ENCODE data around the gene SLC12A4. TPM values are rescaled to one million over a fixed set of nuclear protein-coding genes. Genes with fewer than 3 reads are reported as not detected.

The SLC12A4 gene
- total and polyA plus RNA-seq, 2 experiments from 2014 or later: 19.9 to 53.0 TPM

GRCh38 chr16:67946966-67947558 is 21.4 kb downstream of the SLC12A4 start (continued):
- no peak for TF ChIP-seq CTCF (conservative IDR thresholded peaks at IDR 0.05; ENCODE audit: low read depth in 2 of 2)
- no peak for TF ChIP-seq STAT1 (IDR thresholded peaks at IDR 0.05; ENCODE audit: unreplicated experiment)
- TF ChIP-seq ZNF114 (CRISPR knock-in tag; IDR thresholded peaks at IDR 0.05): no peak
- no peak for TF ChIP-seq JUNB (IDR thresholded peaks at IDR 0.05; ENCODE audit: unreplicated experiment)
- no peak for TF ChIP-seq ZNF331 (CRISPR knock-in tag; IDR thresholded peaks at IDR 0.05; ENCODE audit: low read depth)
- no peak for TF ChIP-seq EZH2phosphoT487 (IDR thresholded peaks at IDR 0.05; ENCODE audit: unreplicated experiment)
- TF ChIP-seq NANOG (IDR thresholded peaks at IDR 0.05; ENCODE audit: borderline replicate concordance): no peak
- TF ChIP-seq, protein P1, sequence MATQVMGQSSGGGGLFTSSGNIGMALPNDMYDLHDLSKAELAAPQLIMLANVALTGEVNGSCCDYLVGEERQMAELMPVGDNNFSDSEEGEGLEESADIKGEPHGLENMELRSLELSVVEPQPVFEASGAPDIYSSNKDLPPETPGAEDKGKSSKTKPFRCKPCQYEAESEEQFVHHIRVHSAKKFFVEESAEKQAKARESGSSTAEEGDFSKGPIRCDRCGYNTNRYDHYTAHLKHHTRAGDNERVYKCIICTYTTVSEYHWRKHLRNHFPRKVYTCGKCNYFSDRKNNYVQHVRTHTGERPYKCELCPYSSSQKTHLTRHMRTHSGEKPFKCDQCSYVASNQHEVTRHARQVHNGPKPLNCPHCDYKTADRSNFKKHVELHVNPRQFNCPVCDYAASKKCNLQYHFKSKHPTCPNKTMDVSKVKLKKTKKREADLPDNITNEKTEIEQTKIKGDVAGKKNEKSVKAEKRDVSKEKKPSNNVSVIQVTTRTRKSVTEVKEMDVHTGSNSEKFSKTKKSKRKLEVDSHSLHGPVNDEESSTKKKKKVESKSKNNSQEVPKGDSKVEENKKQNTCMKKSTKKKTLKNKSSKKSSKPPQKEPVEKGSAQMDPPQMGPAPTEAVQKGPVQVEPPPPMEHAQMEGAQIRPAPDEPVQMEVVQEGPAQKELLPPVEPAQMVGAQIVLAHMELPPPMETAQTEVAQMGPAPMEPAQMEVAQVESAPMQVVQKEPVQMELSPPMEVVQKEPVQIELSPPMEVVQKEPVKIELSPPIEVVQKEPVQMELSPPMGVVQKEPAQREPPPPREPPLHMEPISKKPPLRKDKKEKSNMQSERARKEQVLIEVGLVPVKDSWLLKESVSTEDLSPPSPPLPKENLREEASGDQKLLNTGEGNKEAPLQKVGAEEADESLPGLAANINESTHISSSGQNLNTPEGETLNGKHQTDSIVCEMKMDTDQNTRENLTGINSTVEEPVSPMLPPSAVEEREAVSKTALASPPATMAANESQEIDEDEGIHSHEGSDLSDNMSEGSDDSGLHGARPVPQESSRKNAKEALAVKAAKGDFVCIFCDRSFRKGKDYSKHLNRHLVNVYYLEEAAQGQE (IDR thresholded peaks at IDR 0.05; ENCODE audit: unreplicated experiment): no peak
- TF ChIP-seq CREB1 (CRISPR knock-in tag; IDR thresholded peaks at IDR 0.05; ENCODE audit: low read depth): no peak

DNA sequence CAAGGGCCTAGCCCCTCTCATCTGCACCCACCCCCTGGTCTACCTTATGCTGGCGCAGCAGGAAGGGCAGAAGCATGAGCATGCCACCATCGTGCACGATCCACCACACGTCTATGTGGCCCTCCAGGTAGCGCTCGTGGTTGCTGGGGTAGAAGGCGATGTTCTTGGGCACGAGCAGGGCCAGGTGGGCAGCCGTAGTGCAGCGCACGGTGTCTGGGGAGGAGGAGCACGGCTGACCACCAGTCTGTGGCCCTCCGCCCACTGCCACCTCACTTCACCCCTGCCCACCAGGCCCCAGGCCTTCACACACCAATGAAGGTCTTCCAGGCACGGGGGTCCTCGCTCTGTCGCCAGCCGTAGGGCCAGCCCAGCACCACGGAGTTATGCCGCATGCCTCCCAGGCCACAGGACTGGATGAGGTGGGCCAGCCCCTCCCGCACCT is 22.3 kb downstream of the SLC12A4 start:
- Histone ChIP-seq H3K79me2 (replicated peaks; ENCODE audit: insufficient read depth) (no peaks in the 10 kb centered on the region), H3K27ac (ENCODE audit: low read depth) (no peak overlapping the region), H3K4me2 (no peak overlapping the region), H3K36me3 (ENCODE audit: insufficient read depth) (peaks cover 16% of the 10 kb centered on the region; the same call in 1 of the 2 replicates), H3K9me2 (ENCODE audit: insufficient read depth) (no peaks in the 10 kb centered on the region), H3K4me1 (ENCODE audit: insufficient read depth) (no peaks in the 10 kb centered on the region), H3F3A (replicated peaks; ENCODE audit: low read depth) (peaks cover 11% of the 10 kb centered on the region), H3K4me3 (no peak overlapping the region), H2AFZ (no peak overlapping the region), H3K27me3 (ENCODE audit: insufficient read depth) (no peaks in the 10 kb centered on the region), H4K20me1 (replicated peaks; ENCODE audit: insufficient read depth) (peaks cover 11% of the 10 kb centered on the region)
- ATAC-seq (no peak), DNase-seq (ENCODE audit: low spot score) (no peak)
- Mint-ChIP-seq H3K9me3 (no peaks in the 10 kb centered on the region), H3K4me1 (peaks cover 4% of the 10 kb centered on the region; the same call in 2 of the 3 replicates), H3K27ac (no peak overlapping the region), H3K4me3 (no peak overlapping the region), H3K36me3 (ENCODE audit: low read depth) (peaks cover 38% of the 10 kb centered on the region), H3K27me3 (ENCODE audit: insufficient read depth, low read depth, poor library complexity) (peaks cover 5% of the 10 kb centered on the region)
- TF ChIP-seq ZNF331 (CRISPR knock-in tag; IDR thresholded peaks at IDR 0.05; ENCODE audit: low read depth) (no peak), STAT1 (IDR thresholded peaks at IDR 0.05; ENCODE audit: unreplicated experiment) (no peak), JUNB (IDR thresholded peaks at IDR 0.05; ENCODE audit: unreplicated experiment) (no peak)
